K562 (cell line): ENCODE measurements around the gene CYLD. TPM values are rescaled to one million over a fixed set of nuclear protein-coding genes. Genes with fewer than 3 reads are reported as not detected.

Experiments used
- ATAC-seq: fragments of 200-7000 bp; cut with Tn5 transposase; 3 replicates; pipeline ENCODE4 v1.9.1; 2020; ENCODE audit warnings: moderate library complexity
- BruUV-seq: library from RNA; stranded (reverse); fragments of 400-500 nt; replicated peaks from 2 replicates; lab custom pipeline; 2021; lab: Mats Ljungman, UMichigan
- CTCF ChIA-PET: fragments of 300-600 bp; formaldehyde crosslinking; extraction: SDS; loops from one replicate; lab custom pipeline; 2021; ENCODE audit warnings: low intra/inter-chr PET ratio; lab: Yijun Ruan, JAX
- POLR2A ChIA-PET: fragments of 300-600, 350-650 bp; sonication (Branson Sonifier 250); formaldehyde crosslinking; extraction: SDS; loops from one replicate; lab custom pipeline; 2021; ENCODE audit warnings: antibody characterized with exemption, inconsistent platforms; lab: Yijun Ruan, JAX
- DNase-seq, 4 experiments: peaks; one replicate each; pipeline versions ENCODE4 v3.0.0 to v3.0.0-alpha.2; 2011 to 2018; ENCODE audit warnings: low spot score in 3 of 4, mixed read lengths in 3 of 4; ENCODE audit errors: extremely low read depth in 1 of 4
- FAIRE-seq: peaks from 2 replicates; lab custom pipeline; 2011; peaks lifted over from hg19 to GRCh38; lab: Jason Lieb, UNC
- H2AFZ ChIP-seq: 2 replicates; pipeline ENCODE4 v1.6.0; 2011; ENCODE audit warnings: low read depth, low read length, control low read depth, inconsistent platforms
- H3K27ac ChIP-seq: fragments of 200-600 bp; 3 replicates; pipeline ENCODE4 v1.8.0; 2011; ENCODE audit warnings: low read depth, mild to moderate bottlenecking, control low read depth, inconsistent platforms, low read length, moderate library complexity, mixed read lengths; ENCODE audit errors: extremely low read depth
- H3K27me3 ChIP-seq, 2 experiments: fragments of 300-600 bp in 1 of 2; 2 replicates in 1 of 2; 3 replicates in 1 of 2; pipeline versions ENCODE4 v1.6.0 to v1.8.0; 2011; ENCODE audit warnings: inconsistent platforms in 2 of 2, low read length in 2 of 2, mild to moderate bottlenecking in 1 of 2, mixed read lengths in 1 of 2, moderate library complexity in 1 of 2; ENCODE audit not compliant: control insufficient read depth in 2 of 2, insufficient read depth in 2 of 2
- H3K36me3 ChIP-seq: fragments of 300-600 bp; 3 replicates; pipeline ENCODE4 v1.8.0; 2011; ENCODE audit warnings: mild to moderate bottlenecking, low read length, inconsistent platforms; ENCODE audit not compliant: control insufficient read depth, insufficient read depth
- H3K4me1 ChIP-seq, 2 experiments: fragments of 200-600 bp in 1 of 2; replicated peaks in 1 of 2; 2 replicates in 1 of 2; 3 replicates in 1 of 2; pipeline versions ENCODE4 v1.5.1 to v1.8.0; 2011; ENCODE audit warnings: inconsistent platforms in 2 of 2, low read length in 2 of 2, mild to moderate bottlenecking in 1 of 2, mixed read lengths in 1 of 2, moderate library complexity in 1 of 2; ENCODE audit not compliant: control insufficient read depth in 2 of 2, insufficient read depth in 2 of 2
- H3K4me2 ChIP-seq: 2 replicates; pipeline ENCODE4 v1.6.1; 2011; ENCODE audit warnings: low read length, control low read depth, inconsistent platforms, mixed read lengths; ENCODE audit not compliant: insufficient read depth
- H3K4me3 ChIP-seq: fragments of 200-600 bp; sonication (generic), shearing (Covaris generic); 2 replicates; pipeline ENCODE4 v1.5.1; 2016; ENCODE audit warnings: control low read depth, inconsistent platforms
- H3K79me2 ChIP-seq: fragments of 200-600 bp; 3 replicates; pipeline ENCODE4 v1.8.0; 2011; ENCODE audit warnings: low read length, inconsistent platforms; ENCODE audit not compliant: control insufficient read depth, insufficient read depth
- H3K9ac ChIP-seq, 2 experiments: 2 replicates each; pipeline versions ENCODE4 v1.6.0 to v1.6.1; 2011; ENCODE audit warnings: low read depth in 2 of 2, low read length in 2 of 2, control low read depth in 1 of 2, inconsistent platforms in 1 of 2, mild to moderate bottlenecking in 1 of 2, mixed read lengths in 1 of 2; ENCODE audit not compliant: insufficient read depth in 1 of 2
- H3K9me1 ChIP-seq: one replicate; pipeline ENCODE4 v1.6.0; 2011; ENCODE audit warnings: inconsistent platforms, mild to moderate bottlenecking, low read length, moderate library complexity; ENCODE audit not compliant: control insufficient read depth, insufficient read depth
- H3K9me3 ChIP-seq: replicated peaks from 2 replicates; pipeline ENCODE4 v1.5.1; 2011; ENCODE audit warnings: low read depth, low read length, inconsistent platforms; ENCODE audit not compliant: control insufficient read depth, insufficient read depth
- H4K20me1 ChIP-seq: replicated peaks from 2 replicates; pipeline ENCODE4 v1.6.1; 2011; ENCODE audit warnings: low read length, inconsistent platforms, mixed read lengths; ENCODE audit not compliant: control insufficient read depth, insufficient read depth
- BCLAF1 ChIP-seq, 2 experiments: fragments of 450-650 bp in 1 of 2; IDR thresholded peaks; 2 replicates each; pipeline ENCODE4 v1.6.1; 2011 to 2017; ENCODE audit warnings: low read depth in 2 of 2, antibody characterized with exemption in 1 of 2, borderline replicate concordance in 1 of 2, low read length in 1 of 2, mild to moderate bottlenecking in 1 of 2, mixed read lengths in 1 of 2; ENCODE audit not compliant: control insufficient read depth in 1 of 2
- CTBP1 ChIP-seq: fragments of 450-650 bp; IDR thresholded peaks from 2 replicates; pipeline ENCODE4 v1.6.1; 2016; ENCODE audit warnings: borderline replicate concordance
- CTCF ChIP-seq, 3 experiments: IDR thresholded peaks in 2 of 3; conservative IDR thresholded peaks in 1 of 3; 2 replicates each; pipeline ENCODE4 v1.5.1; 2011 to 2012; ENCODE audit warnings: low read length in 3 of 3, mild to moderate bottlenecking in 3 of 3, control low read depth in 2 of 3, improper control_type of control experiment in 1 of 3, inconsistent platforms in 1 of 3, low read depth in 1 of 3, mixed read lengths in 1 of 3, moderate library complexity in 1 of 3; ENCODE audit not compliant: insufficient read depth in 2 of 3
- E2F8 ChIP-seq: fragments of 450-650 bp; IDR thresholded peaks from 2 replicates; pipeline ENCODE4 v1.7.1; 2018; ENCODE audit warnings: mild to moderate bottlenecking, low read depth; ENCODE audit not compliant: partially characterized antibody
- GATAD2B ChIP-seq: fragments of 450-650 bp; IDR thresholded peaks from 2 replicates; pipeline ENCODE4 v1.6.1; 2017; ENCODE audit warnings: mild to moderate bottlenecking, borderline replicate concordance
- NR2F6 ChIP-seq: fragments of 450-650 bp; formaldehyde crosslinking; IDR thresholded peaks from 2 replicates; pipeline ENCODE4 v1.4.0; 2020; ENCODE audit warnings: mild to moderate bottlenecking
- RFX1 ChIP-seq: fragments of 450-650 bp; IDR thresholded peaks from 2 replicates; pipeline ENCODE4 v1.6.1; 2016; ENCODE audit warnings: mild to moderate bottlenecking, moderate library complexity
- SIN3A ChIP-seq, 2 experiments: fragments of 150-350 bp in 1 of 2; IDR thresholded peaks; 2 replicates each; pipeline ENCODE4 v1.6.1; 2011 to 2016; ENCODE audit warnings: borderline replicate concordance in 2 of 2, low read depth in 2 of 2, low read length in 2 of 2, mild to moderate bottlenecking in 2 of 2, moderate library complexity in 2 of 2; ENCODE audit not compliant: control insufficient read depth in 1 of 2
- ZNF253 ChIP-seq: fragments of 250-450 bp; sonication (Bioruptor Pico); conservative IDR thresholded peaks from 2 replicates; pipeline ENCODE4 v1.6.1; 2021; ENCODE audit warnings: mild to moderate bottlenecking
- WGBS: fragments of 100-300 bp; shearing (Covaris generic); methylation state at CpG from one replicate; pipeline ENCODE4 v1.1.6; 2016; ENCODE audit warnings: low coverage, mixed read lengths; ENCODE audit not compliant: insufficient coverage; ENCODE audit errors: missing lambda C conversion rate; 5-methylcytosine and 5-hydroxymethylcytosine counted together
- in situ Hi-C: fragments of 300-500 bp; cut with MboI; formaldehyde crosslinking; loops from 4 replicates; pipeline ENCODE4 v1.15.0; 2018; ENCODE audit warnings: inconsistent platforms, mixed read lengths
- intact Hi-C: fragments of 100-400 bp; cut with micrococcal nuclease; formaldehyde crosslinking; loops from 2 replicates; pipeline ENCODE4 v1.14.2; 2022
- polyA plus RNA-seq, 8 experiments: library from polyadenylated mRNA; depleted of rRNA in 4 of 8; stranded (reverse) in 5 of 8; unstranded in 3 of 8; fragments of >200 nt; fragmentation: Nextera tagmentation in 2 of 8; fragmentation: Illumina TruSeq in 1 of 8; extraction: Ambion mirVana in 2 of 8; extraction: Trizol in 1 of 8; gene quantifications; 2 replicates each; pipeline versions ENCODE4 v1.2.1 to v1.2.3, GENCODE V29; 2011 to 2014; ENCODE audit warnings: inconsistent platforms in 1 of 8, missing spikeins in 1 of 8
- total RNA-seq, 7 experiments: library from RNA; depleted of rRNA in 6 of 7; stranded (reverse); fragments of >200 nt in 6 of 7; fragmentation: Illumina TruSeq in 2 of 7; extraction: Trizol in 2 of 7; gene quantifications; 2 replicates each; pipeline versions ENCODE4 v1.2.1 to v1.2.3, GENCODE V29; 2011 to 2021; ENCODE audit warnings: low replicate concordance in 1 of 7

CYLD gene
- total and polyA plus RNA-seq, 9 of the 15 experiments (the other 6 are each of a cell fraction or from before 2014, with no cell fraction given): 3.4 to 7.4 (median 5.3) TPM

- POLR2A ChIA-PET: no interaction called here
- FAIRE-seq: no peak
These were observed 92.8 kb downstream of the CYLD start for GRCh38 chr16:50834701-50835100.

More at GRCh38 chr16:50834701-50835100, 92.8 kb downstream of the CYLD start:
- Histone ChIP-seq H3K9me1 (no peaks in the 10 kb centered on the region), H3K4me3 (no peak overlapping the region), H2AFZ (no peak overlapping the region), H3K9ac (no peak overlapping the region), H3K79me2 (no peaks in the 10 kb centered on the region), H4K20me1 (no peaks in the 10 kb centered on the region; the same call in 1 of the 2 replicates), H3K4me1 (no peaks in the 10 kb centered on the region), H3K9me3 (no peaks in the 10 kb centered on the region), H3K27ac (no peak overlapping the region), H3K36me3 (no peaks in the 10 kb centered on the region), H3K27me3 (peaks cover 0 to 23% of the 10 kb centered on the region in 2 experiments; a peak in 2 of 5 replicates), H3K4me2 (no peak overlapping the region)
- ATAC-seq (no peak), DNase-seq (no peak)
- TF ChIP-seq E2F8: no peak
- no peak for TF ChIP-seq GATAD2B
- no peak for TF ChIP-seq SIN3A (IDR thresholded peaks at IDR 0.05; ENCODE audit: borderline replicate concordance in 2 of 2, control insufficient read depth in 1 of 2, low read depth in 2 of 2, low read length in 2 of 2)
- TF ChIP-seq CTBP1: no peak
- no peak for TF ChIP-seq BCLAF1 (IDR thresholded peaks at IDR 0.05; ENCODE audit: borderline replicate concordance in 1 of 2, control insufficient read depth in 1 of 2, low read depth in 2 of 2, low read length in 1 of 2)
- no peak for TF ChIP-seq RFX1
- no peak for TF ChIP-seq ZNF253 (CRISPR knock-in tag)
- TF ChIP-seq NR2F6 (CRISPR knock-in tag): no peak
- TF ChIP-seq CTCF (IDR thresholded peaks at IDR 0.05 in 2 of 3, conservative IDR thresholded peaks at IDR 0.05 in 1 of 3; ENCODE audit: insufficient read depth in 2 of 3, low read depth in 1 of 3, low read length in 3 of 3): no peak
- intact Hi-C loops: no loop called here
- BruUV-seq: no TSS peak
- CTCF ChIA-PET: no interaction called here
- in situ Hi-C loops: no loop called here
- 0% methylated on average over 4 of the region's 4 CpGs for WGBS
